ENCODE results near the gene FREY1. TPM values are rescaled to one million over a fixed set of nuclear protein-coding genes. Genes with fewer than 3 reads are reported as not detected.

The FREY1 gene
- total RNA-seq, 4 donors from 2014 or later, result 0.65 to 3.7 (median 1.4) TPM

DNA sequence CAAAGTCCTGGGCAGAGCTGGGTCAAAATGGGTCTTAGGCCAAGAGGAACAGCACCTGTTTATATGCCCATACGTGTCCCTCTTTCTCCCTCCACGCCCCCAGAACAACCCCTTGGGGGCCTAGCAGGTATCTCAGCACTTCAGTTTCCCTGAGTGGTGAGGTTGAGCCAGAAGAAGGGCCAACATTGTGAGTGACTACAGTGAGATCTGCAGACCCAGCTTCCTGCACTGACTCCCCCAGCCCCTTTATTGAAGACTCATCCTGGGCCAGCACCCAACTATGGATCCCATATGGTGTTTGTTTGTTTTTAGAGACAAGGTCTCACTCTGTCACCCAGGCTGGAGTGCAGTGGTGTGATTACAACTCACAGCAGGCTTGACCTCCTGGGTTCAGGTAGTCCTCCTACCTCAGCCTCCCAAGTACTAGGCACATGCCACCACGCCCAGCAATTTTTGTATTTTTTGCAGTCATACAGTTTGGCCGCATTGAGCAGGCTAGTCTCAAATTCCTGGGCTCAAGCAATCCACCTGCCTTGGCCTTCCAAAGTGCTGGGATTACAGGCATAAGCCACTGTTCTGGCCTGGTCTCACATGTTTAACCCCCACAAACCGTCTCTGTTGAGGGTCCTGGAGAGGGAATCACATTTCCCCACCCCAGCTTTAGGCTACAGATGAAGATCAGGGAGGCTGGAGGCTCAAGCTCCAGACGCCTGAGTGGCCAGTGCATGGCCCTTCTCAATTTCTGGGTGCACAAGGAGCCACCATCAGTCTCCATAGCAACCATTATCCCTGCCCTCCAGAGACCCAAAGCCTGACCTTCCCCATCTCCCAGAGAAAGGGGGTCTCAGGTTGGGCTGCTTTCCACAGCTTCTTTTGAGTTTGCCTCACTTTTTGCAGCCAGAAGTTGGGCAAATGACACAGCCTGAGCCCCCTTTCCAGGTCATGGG is 13.7 kb upstream of the FREY1 start:
- intact Hi-C loops (cut with DNase I), result no loop called here
- H3K27ac ChIP-seq (replicated peaks in 1 of 4), result no peak overlapping the region
- H3K27me3 ChIP-seq, result peaks cover 0 to 48% (median 17%) of the 10 kb centered on the region in 4 donors
- H3K4me1 ChIP-seq, result peaks cover 27 to 44% (median 42%) of the 10 kb centered on the region in 4 donors
- no peak overlapping the region for H3K4me3 ChIP-seq
- TF ChIP-seq CTCF (IDR thresholded peaks at IDR 0.05) (no peak), POLR2A (IDR thresholded peaks at IDR 0.05; ENCODE audit: low read depth) (no peak), EP300 (IDR thresholded peaks at IDR 0.05) (no peak), POLR2AphosphoS5 (IDR thresholded peaks at IDR 0.05) (no peak)
- peaks cover 0 to 6% (median 4%) of the 10 kb centered on the region in 4 donors for H3K36me3 ChIP-seq
- 94% methylated on average over 6 of the region's 6 CpGs for WGBS
- no peaks in the 10 kb centered on the region for H3K9me3 ChIP-seq
- DNase-seq (ENCODE audit: extremely low spot score), result no peak

DNA sequence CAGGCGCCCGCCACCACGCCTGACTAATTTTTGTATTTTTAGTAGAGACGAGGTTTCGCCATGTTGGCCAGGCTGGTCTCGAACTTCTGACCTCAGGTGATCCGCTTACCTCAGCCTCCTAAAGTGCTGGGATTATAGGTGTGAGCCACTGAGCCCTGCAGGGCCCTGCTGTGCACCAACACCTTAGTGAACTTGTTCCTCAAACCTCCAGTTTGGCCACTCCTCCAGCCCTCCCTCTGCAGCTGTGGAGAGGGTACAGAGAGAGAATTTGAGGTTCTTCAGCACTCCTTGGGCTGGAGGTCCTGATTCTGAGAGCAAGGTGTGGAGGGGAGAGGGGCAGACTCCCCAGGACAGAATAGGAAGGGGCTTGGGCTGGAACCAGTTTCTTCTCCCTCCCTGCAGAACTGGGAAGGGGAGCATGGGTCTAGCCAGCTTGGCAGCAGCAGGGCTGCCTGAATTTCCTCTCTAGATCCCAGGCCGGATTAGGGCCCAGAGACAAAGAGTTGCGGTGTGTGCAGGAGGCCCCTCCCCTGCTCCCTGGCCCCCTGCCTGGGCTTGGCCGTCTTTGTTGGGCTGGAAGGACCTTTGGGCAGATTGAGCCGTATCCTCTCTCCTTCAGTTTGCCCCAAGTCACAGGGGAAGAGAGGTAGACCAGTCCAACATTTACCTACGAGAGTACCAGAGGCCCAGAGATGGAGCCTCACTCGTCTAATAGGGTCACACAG is 12.9 kb upstream of the FREY1 start:
- Histone ChIP-seq H3K36me3 (peaks cover 5 to 14% (median 12%) of the 10 kb centered on the region in 4 donors), H3K27ac (replicated peaks in 1 of 4) (no peak overlapping the region), H3K4me3 (no peak overlapping the region), H3K9me3 (no peaks in the 10 kb centered on the region), H3K27me3 (peaks cover 0 to 40% (median 17%) of the 10 kb centered on the region in 4 donors), H3K4me1 (peaks cover 27 to 53% (median 46%) of the 10 kb centered on the region in 4 donors)
- 85% methylated on average over 12 of the region's 13 CpGs for WGBS
- no peak for DNase-seq (ENCODE audit: extremely low spot score)
- intact Hi-C loops (cut with DNase I), result no loop called here
- TF ChIP-seq POLR2A (IDR thresholded peaks at IDR 0.05; ENCODE audit: low read depth) (no peak), CTCF (IDR thresholded peaks at IDR 0.05) (no peak), POLR2AphosphoS5 (IDR thresholded peaks at IDR 0.05) (no peak), EP300 (IDR thresholded peaks at IDR 0.05) (no peak)

GRCh38 chr11:45918962-45919675 is 12.0 kb upstream of the FREY1 start:
- no peak for DNase-seq (ENCODE audit: extremely low spot score)
- Histone ChIP-seq H3K4me3 (peak overlapping the region; percentile 70 to 98 (median 78)), H3K27ac (replicated peaks in 1 of 4) (peak overlapping the region; percentile 81 to 96 (median 92)), H3K9me3 (no peaks in the 10 kb centered on the region), H3K27me3 (peaks cover 0 to 32% (median 17%) of the 10 kb centered on the region in 4 donors), H3K36me3 (peaks cover 12 to 22% (median 21%) of the 10 kb centered on the region in 4 donors), H3K4me1 (peaks cover 27 to 53% (median 47%) of the 10 kb centered on the region in 4 donors)
- TF ChIP-seq POLR2AphosphoS5 (IDR thresholded peaks at IDR 0.05) (no peak), CTCF (IDR thresholded peaks at IDR 0.05) (no peak), POLR2A (IDR thresholded peaks at IDR 0.05; ENCODE audit: low read depth) (no peak), EP300 (IDR thresholded peaks at IDR 0.05) (no peak)
- 55% methylated on average over 6 of the region's 7 CpGs for WGBS
- intact Hi-C loops (cut with DNase I), result no loop called here

DNA sequence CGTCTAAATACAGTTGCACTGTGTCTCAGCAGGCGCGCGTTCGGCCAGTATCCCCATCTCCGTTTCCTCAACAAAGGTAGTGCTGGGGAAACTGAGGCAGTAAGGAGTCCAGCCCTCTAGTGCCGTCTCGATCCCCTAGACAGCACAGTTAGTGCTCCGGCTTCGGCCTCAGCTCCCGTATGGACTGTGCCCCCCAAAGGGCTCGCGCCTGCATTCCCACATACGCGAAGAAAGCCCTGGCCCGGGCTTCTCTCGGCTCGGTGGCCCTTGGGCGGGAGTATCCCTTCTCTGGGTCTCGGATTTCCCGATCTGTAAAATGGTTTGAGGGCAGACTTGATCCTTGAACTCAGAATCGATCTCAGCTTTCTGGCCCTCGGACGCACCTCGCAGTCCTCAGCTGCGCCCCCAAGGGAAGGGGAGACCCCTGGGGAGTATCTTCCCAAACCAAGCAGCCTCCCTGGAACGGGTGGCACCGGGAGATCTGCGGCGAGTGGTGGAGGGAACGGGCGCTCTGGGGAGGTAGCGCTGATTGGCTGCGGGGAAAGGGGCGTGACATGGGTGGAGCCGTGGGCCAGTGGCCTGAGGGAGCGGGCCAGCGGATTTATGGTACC is 11.4 kb upstream of the FREY1 start:
- peak; percentile 96 for DNase-seq (ENCODE audit: extremely low spot score)
- Histone ChIP-seq H3K4me3 (peak overlapping the region; percentile 70 to 98 (median 78)), H3K36me3 (peaks cover 19 to 29% (median 28%) of the 10 kb centered on the region in 4 donors), H3K4me1 (peaks cover 27 to 52% (median 47%) of the 10 kb centered on the region in 4 donors), H3K9me3 (no peaks in the 10 kb centered on the region), H3K27me3 (peaks cover 0 to 26% (median 16%) of the 10 kb centered on the region in 4 donors), H3K27ac (replicated peaks in 1 of 4) (peak overlapping the region; percentile 81 to 96 (median 92))
- no peak for TF ChIP-seq CTCF (IDR thresholded peaks at IDR 0.05)
- peak; percentile 83 to 94 for TF ChIP-seq POLR2AphosphoS5 (IDR thresholded peaks at IDR 0.05)
- TF ChIP-seq EP300 (IDR thresholded peaks at IDR 0.05), result no peak
- TF ChIP-seq POLR2A (IDR thresholded peaks at IDR 0.05; ENCODE audit: low read depth), result peak; percentile 42
- 0% methylated on average over 30 of the region's 38 CpGs for WGBS
- intact Hi-C loops (cut with DNase I), result no loop called here

All from esophagus muscularis mucosa (tissue), 4 donors.